ENCODE results near the gene DNASE1L3.

Gene DNASE1L3

GRCh38 chr3:58150130-58150809 is 60.5 kb downstream of the DNASE1L3 start:
- TF ChIP-seq SUZ12 (IDR thresholded peaks at IDR 0.05; ENCODE audit: extremely low read depth, insufficient read depth, insufficient read length) = no peak
- TF ChIP-seq YY1 (IDR thresholded peaks at IDR 0.05; ENCODE audit: insufficient read depth, insufficient read length) = no peak
- Histone ChIP-seq H3K4me1 (ENCODE audit: insufficient read depth, insufficient read length) (no peaks in the 10 kb centered on the region), H3K4me3 (ENCODE audit: insufficient read length, low read depth) (no peak overlapping the region), H3K36me3 (ENCODE audit: insufficient read depth, insufficient read length, low read length) (peaks cover 100% of the 10 kb centered on the region), H3K9me3 (ENCODE audit: insufficient read depth, low read length) (no peaks in the 10 kb centered on the region), H3K27me3 (ENCODE audit: insufficient read depth, insufficient read length) (no peaks in the 10 kb centered on the region), H3K9ac (ENCODE audit: insufficient read length, low read depth) (no peak overlapping the region)
- no peak for DNase-seq (ENCODE audit: low read depth, low spot score)

GRCh38 chr3:58148049-58148448 is 62.7 kb downstream of the DNASE1L3 start:
- no peak overlapping the region for H3K4me3 ChIP-seq (ENCODE audit: insufficient read length, low read depth)
- no peak for DNase-seq (ENCODE audit: low read depth, low spot score)
- H3K9ac ChIP-seq (ENCODE audit: insufficient read length, low read depth) = no peak overlapping the region
- TF ChIP-seq SUZ12 (IDR thresholded peaks at IDR 0.05; ENCODE audit: extremely low read depth, insufficient read depth, insufficient read length) = no peak
- no peak for TF ChIP-seq ZNF274 (IDR thresholded peaks at IDR 0.05; ENCODE audit: low read depth, low read length)
- no peak for TF ChIP-seq YY1 (IDR thresholded peaks at IDR 0.05; ENCODE audit: insufficient read depth, insufficient read length)
- no peaks in the 10 kb centered on the region for H3K9me3 ChIP-seq (ENCODE audit: insufficient read depth, low read length)
- no peaks in the 10 kb centered on the region for H3K4me1 ChIP-seq (ENCODE audit: insufficient read depth, insufficient read length)
- H3K27me3 ChIP-seq (ENCODE audit: insufficient read depth, insufficient read length) = no peaks in the 10 kb centered on the region
- peaks cover 97% of the 10 kb centered on the region for H3K36me3 ChIP-seq (ENCODE audit: insufficient read depth, insufficient read length, low read length)

GRCh38 chr3:58144478-58145325 is 66.1 kb downstream of the DNASE1L3 start:
- DNase-seq (ENCODE audit: low read depth, low spot score) = no peak
- Histone ChIP-seq H3K27me3 (ENCODE audit: insufficient read depth, insufficient read length) (no peaks in the 10 kb centered on the region), H3K9ac (ENCODE audit: insufficient read length, low read depth) (no peak overlapping the region), H3K36me3 (ENCODE audit: insufficient read depth, insufficient read length, low read length) (peaks cover 95% of the 10 kb centered on the region), H3K4me3 (ENCODE audit: insufficient read length, low read depth) (no peak overlapping the region), H3K9me3 (ENCODE audit: insufficient read depth, low read length) (no peaks in the 10 kb centered on the region), H3K4me1 (ENCODE audit: insufficient read depth, insufficient read length) (no peaks in the 10 kb centered on the region)
- TF ChIP-seq ZNF274 (IDR thresholded peaks at IDR 0.05; ENCODE audit: low read depth, low read length) = no peak
- no peak for TF ChIP-seq SUZ12 (IDR thresholded peaks at IDR 0.05; ENCODE audit: extremely low read depth, insufficient read depth, insufficient read length)
- TF ChIP-seq YY1 (IDR thresholded peaks at IDR 0.05; ENCODE audit: insufficient read depth, insufficient read length) = no peak

DNA sequence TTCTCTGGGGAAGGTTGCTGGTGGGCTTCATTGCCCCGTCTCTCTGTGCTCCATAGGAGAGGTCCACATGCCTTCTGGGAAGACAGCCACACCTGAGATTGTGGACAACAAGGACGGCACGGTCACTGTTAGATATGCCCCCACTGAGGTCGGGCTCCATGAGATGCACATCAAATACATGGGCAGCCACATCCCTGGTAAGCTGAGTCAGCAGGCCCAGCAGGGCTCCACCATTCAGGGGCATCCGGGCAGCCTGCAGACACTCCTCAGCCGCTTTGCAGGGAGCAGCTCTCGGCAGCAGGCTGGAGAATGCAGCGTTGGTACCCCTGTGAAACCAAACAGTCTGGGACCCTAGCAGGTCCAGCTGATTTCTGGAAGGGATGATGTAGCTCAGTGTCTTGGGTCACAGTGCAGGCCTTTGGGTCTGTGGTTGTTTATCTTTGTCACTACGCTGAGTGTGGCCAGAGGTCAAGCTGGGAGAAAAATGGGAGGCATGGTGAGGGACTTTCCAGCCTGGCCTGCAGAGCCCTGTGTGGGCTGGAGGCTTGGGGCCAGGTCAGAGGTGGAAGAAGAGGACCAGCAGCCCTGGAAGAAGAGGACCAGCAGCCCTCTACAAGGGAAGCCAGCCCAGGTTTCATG is 67.2 kb downstream of the DNASE1L3 start:
- H3K36me3 ChIP-seq (ENCODE audit: insufficient read depth, insufficient read length, low read length) = peaks cover 95% of the 10 kb centered on the region
- H3K9ac ChIP-seq (ENCODE audit: insufficient read length, low read depth) = no peak overlapping the region
- no peaks in the 10 kb centered on the region for H3K27me3 ChIP-seq (ENCODE audit: insufficient read depth, insufficient read length)
- TF ChIP-seq SUZ12 (IDR thresholded peaks at IDR 0.05; ENCODE audit: extremely low read depth, insufficient read depth, insufficient read length) (no peak), YY1 (IDR thresholded peaks at IDR 0.05; ENCODE audit: insufficient read depth, insufficient read length) (no peak), ZNF274 (IDR thresholded peaks at IDR 0.05; ENCODE audit: low read depth, low read length) (no peak)
- no peak overlapping the region for H3K4me3 ChIP-seq (ENCODE audit: insufficient read length, low read depth)
- DNase-seq (ENCODE audit: low read depth, low spot score) = no peak
- H3K4me1 ChIP-seq (ENCODE audit: insufficient read depth, insufficient read length) = no peaks in the 10 kb centered on the region
- H3K9me3 ChIP-seq (ENCODE audit: insufficient read depth, low read length) = no peaks in the 10 kb centered on the region
